Prostate gland (tissue), 2 donors: ENCODE data around the gene TANC1. TPM values are rescaled to one million over a fixed set of nuclear protein-coding genes. Genes with fewer than 3 reads are reported as not detected.
A peak's percentile ranks its signal among the peaks of the same experiment; 100 is the strongest.

Experiments
- DNase-seq: peaks from one replicate; pipeline ENCODE4 v3.0.0-alpha.2; 2019; ENCODE audit warnings: low spot score
- H3K27ac ChIP-seq, 2 donors: fragments of 200-600 bp; sonication (generic); 2 replicates each; pipeline ENCODE4 v1.5.1; 2017 to 2019
- H3K27me3 ChIP-seq: fragments of 200-600 bp; sonication (generic); replicated peaks from 2 replicates; pipeline ENCODE4 v1.5.1; 2019; ENCODE audit not compliant: insufficient read depth
- H3K36me3 ChIP-seq, 2 donors: fragments of 200-600 bp; sonication (generic); 1 replicate in 1 of 2; 2 replicates in 1 of 2; pipeline versions ENCODE4 v1.5.1 to v1.8.1; 2017 to 2019
- H3K4me1 ChIP-seq: fragments of 200-600 bp; sonication (generic); replicated peaks from 2 replicates; pipeline ENCODE4 v1.5.1; 2019
- H3K4me3 ChIP-seq, 2 donors: fragments of 200-600 bp; sonication (generic); 2 replicates each; pipeline ENCODE4 v1.5.1; 2017 to 2019
- H3K9me3 ChIP-seq: fragments of 200-600 bp; sonication (generic); 2 replicates; pipeline ENCODE4 v1.5.1; 2017
- CTCF ChIP-seq, 4 experiments: fragments of 200-600 bp in 2 of 4; fragments of 450-650 bp in 2 of 4; sonication (generic) in 2 of 4; IDR thresholded peaks; 1 replicate in 3 of 4; 2 replicates in 1 of 4; pipeline ENCODE4 v1.5.1; 2016 to 2019; ENCODE audit warnings: antibody characterized with exemption in 4 of 4, mild to moderate bottlenecking in 2 of 4, moderate library complexity in 2 of 4
- POLR2A ChIP-seq: fragments of 450-650 bp; IDR thresholded peaks from one replicate; pipeline ENCODE4 v1.6.1; 2016; ENCODE audit warnings: antibody characterized with exemption, mild to moderate bottlenecking
- POLR2AphosphoS5 ChIP-seq: sonication (generic); formaldehyde crosslinking; IDR thresholded peaks from one replicate; pipeline ENCODE4 v1.6.1; 2017; ENCODE audit warnings: antibody characterized with exemption
- WGBS: methylation state at CpG from one replicate; pipeline ENCODE4 v1.1.5; 2018; 5-methylcytosine and 5-hydroxymethylcytosine counted together
- intact Hi-C: fragments of 100-400 bp; cut with DNase I; formaldehyde crosslinking; loops from one replicate; pipeline ENCODE4 v1.14.2; 2022
- total RNA-seq, 2 donors: library from RNA; depleted of rRNA; stranded (reverse); fragments of >200 nt; gene quantifications; one replicate each; pipeline ENCODE4 v1.1.0, GENCODE V29; 2016

Gene TANC1
- total RNA-seq, 2 donors from 2014 or later, result 33.5 to 39.7 TPM

- TF ChIP-seq POLR2AphosphoS5 (no peak), POLR2A (no peak), CTCF (IDR thresholded peaks at IDR 0.05) (no peak)
These were observed 156.0 kb downstream of the TANC1 start for GRCh38 chr2:159124441-159124911.

GRCh38 chr2:159124931-159125467 lies 156.6 kb downstream of the TANC1 start:
- WGBS, result 30% methylated on average over 3 of the region's 3 CpGs
- peak; percentile 69 for TF ChIP-seq POLR2AphosphoS5
- TF ChIP-seq POLR2A, result no peak
- Histone ChIP-seq H3K27ac (peak overlapping the region; percentile 44 to 48), H3K9me3 (no peaks in the 10 kb centered on the region), H3K27me3 (no peaks in the 10 kb centered on the region), H3K36me3 (no peaks in the 10 kb centered on the region), H3K4me1 (peaks cover 7% of the 10 kb centered on the region), H3K4me3 (no peak overlapping the region)
- peak; percentile 71 for DNase-seq
- intact Hi-C loops, result no loop called here

More at GRCh38 chr2:159124441-159124911, 156.0 kb downstream of the TANC1 start:
- intact Hi-C loops, result no loop called here
- no peaks in the 10 kb centered on the region for H3K9me3 ChIP-seq
- no peaks in the 10 kb centered on the region for H3K36me3 ChIP-seq
- DNase-seq, result no peak
- no peaks in the 10 kb centered on the region for H3K27me3 ChIP-seq
- H3K4me1 ChIP-seq, result peaks cover 7% of the 10 kb centered on the region
- 32% methylated on average over 5 of the region's 5 CpGs for WGBS
- peak overlapping the region; percentile 44 to 48 for H3K27ac ChIP-seq
- no peak overlapping the region for H3K4me3 ChIP-seq

- TF ChIP-seq POLR2A (no peak), POLR2AphosphoS5 (no peak), CTCF (IDR thresholded peaks at IDR 0.05) (no peak)
- intact Hi-C loops, result no loop called here
- no peak for DNase-seq
- Histone ChIP-seq H3K4me3 (no peak overlapping the region), H3K36me3 (no peaks in the 10 kb centered on the region), H3K27me3 (no peaks in the 10 kb centered on the region), H3K9me3 (no peaks in the 10 kb centered on the region), H3K27ac (no peak overlapping the region), H3K4me1 (peaks cover 7% of the 10 kb centered on the region)
- 97% methylated on average over 4 of the region's 4 CpGs for WGBS
These were observed 157.4 kb downstream of the TANC1 start for GRCh38 chr2:159125858-159126257.

GRCh38 chr2:159126432-159127022 lies 158.1 kb downstream of the TANC1 start:
- WGBS, result 74% methylated on average over 2 of the region's 2 CpGs
- DNase-seq, result no peak
- Histone ChIP-seq H3K4me1 (peaks cover 7% of the 10 kb centered on the region), H3K36me3 (no peaks in the 10 kb centered on the region), H3K27ac (no peak overlapping the region), H3K9me3 (no peaks in the 10 kb centered on the region), H3K4me3 (no peak overlapping the region), H3K27me3 (no peaks in the 10 kb centered on the region)
- TF ChIP-seq POLR2A (no peak), CTCF (IDR thresholded peaks at IDR 0.05) (no peak), POLR2AphosphoS5 (no peak)
- intact Hi-C loops, result no loop called here

- H3K36me3 ChIP-seq, result no peaks in the 10 kb centered on the region
- H3K27me3 ChIP-seq, result no peaks in the 10 kb centered on the region
- TF ChIP-seq CTCF (IDR thresholded peaks at IDR 0.05) (no peak), POLR2AphosphoS5 (no peak), POLR2A (no peak)
- no peak overlapping the region for H3K4me3 ChIP-seq
- H3K4me1 ChIP-seq, result peaks cover 7% of the 10 kb centered on the region
- H3K27ac ChIP-seq, result no peak overlapping the region
- WGBS, result 80% methylated on average over 1 of the region's 1 CpG
- no peaks in the 10 kb centered on the region for H3K9me3 ChIP-seq
- intact Hi-C loops, result no loop called here
- DNase-seq, result no peak
These were observed 159.8 kb downstream of the TANC1 start for GRCh38 chr2:159128191-159128590.
